ENCODE data around the gene NAE1.

DNA sequence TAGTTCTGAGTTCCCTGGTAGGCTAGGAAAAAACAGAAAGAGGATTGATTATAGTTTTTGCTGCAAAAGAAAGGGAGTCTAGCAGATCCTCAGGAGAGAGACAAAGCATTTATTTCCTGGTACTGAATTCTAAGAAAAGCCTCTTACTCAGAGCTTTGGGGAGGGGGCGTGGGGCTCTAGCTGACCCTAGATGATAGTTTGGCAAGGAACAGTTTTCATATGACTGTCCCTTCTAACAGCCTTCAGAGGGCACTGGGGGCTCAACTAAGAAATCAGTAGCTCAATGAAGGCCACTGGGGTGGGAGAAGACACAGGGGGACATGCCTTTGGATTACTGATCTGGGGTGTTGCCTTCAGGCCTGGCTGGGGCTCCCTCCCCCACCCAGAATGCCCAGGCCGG is 17.4 kb upstream of the NAE1 start:
- TF ChIP-seq, protein P1, sequence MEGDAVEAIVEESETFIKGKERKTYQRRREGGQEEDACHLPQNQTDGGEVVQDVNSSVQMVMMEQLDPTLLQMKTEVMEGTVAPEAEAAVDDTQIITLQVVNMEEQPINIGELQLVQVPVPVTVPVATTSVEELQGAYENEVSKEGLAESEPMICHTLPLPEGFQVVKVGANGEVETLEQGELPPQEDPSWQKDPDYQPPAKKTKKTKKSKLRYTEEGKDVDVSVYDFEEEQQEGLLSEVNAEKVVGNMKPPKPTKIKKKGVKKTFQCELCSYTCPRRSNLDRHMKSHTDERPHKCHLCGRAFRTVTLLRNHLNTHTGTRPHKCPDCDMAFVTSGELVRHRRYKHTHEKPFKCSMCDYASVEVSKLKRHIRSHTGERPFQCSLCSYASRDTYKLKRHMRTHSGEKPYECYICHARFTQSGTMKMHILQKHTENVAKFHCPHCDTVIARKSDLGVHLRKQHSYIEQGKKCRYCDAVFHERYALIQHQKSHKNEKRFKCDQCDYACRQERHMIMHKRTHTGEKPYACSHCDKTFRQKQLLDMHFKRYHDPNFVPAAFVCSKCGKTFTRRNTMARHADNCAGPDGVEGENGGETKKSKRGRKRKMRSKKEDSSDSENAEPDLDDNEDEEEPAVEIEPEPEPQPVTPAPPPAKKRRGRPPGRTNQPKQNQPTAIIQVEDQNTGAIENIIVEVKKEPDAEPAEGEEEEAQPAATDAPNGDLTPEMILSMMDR (conservative IDR thresholded peaks at IDR 0.05; ENCODE audit: low read length), result no peak
- no peak for TF ChIP-seq EZH2phosphoT487 (IDR thresholded peaks at IDR 0.05; ENCODE audit: borderline replicate concordance)
